ENCODE data around the gene PARS2. TPM values are rescaled to one million over a fixed set of nuclear protein-coding genes. Genes with fewer than 3 reads are reported as not detected.

The PARS2 gene
- total and polyA plus RNA-seq, 2 experiments from 2014 or later, result 5.9 to 13.6 TPM

GRCh38 chr1:54806931-54807611, 42.7 kb upstream of the PARS2 start (continued):
- TF ChIP-seq REST (IDR thresholded peaks at IDR 0.05; ENCODE audit: unreplicated experiment) (no peak), CREB1 (CRISPR knock-in tag; IDR thresholded peaks at IDR 0.05; ENCODE audit: low read depth) (no peak), EZH2 (IDR thresholded peaks at IDR 0.05; ENCODE audit: low read depth, unreplicated experiment) (no peak), CTCF (conservative IDR thresholded peaks at IDR 0.05; ENCODE audit: low read depth in 2 of 2) (no peak), POLR2AphosphoS5 (IDR thresholded peaks at IDR 0.05; ENCODE audit: low read depth) (no peak), NANOG (IDR thresholded peaks at IDR 0.05; ENCODE audit: borderline replicate concordance) (no peak), ZNF114 (CRISPR knock-in tag; IDR thresholded peaks at IDR 0.05) (no peak), EZH2phosphoT487 (IDR thresholded peaks at IDR 0.05; ENCODE audit: unreplicated experiment) (no peak), STAT1 (IDR thresholded peaks at IDR 0.05; ENCODE audit: unreplicated experiment) (no peak), JUNB (IDR thresholded peaks at IDR 0.05; ENCODE audit: unreplicated experiment) (no peak)

- Histone ChIP-seq H3K79me2 (replicated peaks; ENCODE audit: insufficient read depth) (no peaks in the 10 kb centered on the region), H4K20me1 (replicated peaks; ENCODE audit: insufficient read depth) (no peaks in the 10 kb centered on the region), H2AFZ (peak overlapping the region; percentile 18; the same call in 1 of the 2 replicates), H3K4me1 (ENCODE audit: insufficient read depth) (no peaks in the 10 kb centered on the region; the same call in 1 of the 2 replicates), H3F3A (replicated peaks; ENCODE audit: low read depth) (0 out of 2 replicates have a peak, but pooled peaks cover 5% of the 10 kb centered on the region), H3K27ac (ENCODE audit: low read depth) (no peak overlapping the region), H3K4me3 (no peak overlapping the region), H3K36me3 (ENCODE audit: insufficient read depth) (no peaks in the 10 kb centered on the region), H3K4me2 (no peak overlapping the region), H3K9me2 (ENCODE audit: insufficient read depth) (no peaks in the 10 kb centered on the region), H3K27me3 (ENCODE audit: insufficient read depth) (peaks cover 16% of the 10 kb centered on the region)
- DNase-seq (ENCODE audit: low spot score), result peak; percentile 47
- H3K9me3 Mint-ChIP-seq, result no peaks in the 10 kb centered on the region
- no peaks in the 10 kb centered on the region; the same call in 2 of the 3 replicates for H3K36me3 Mint-ChIP-seq (ENCODE audit: low read depth)
- ATAC-seq, result no peak
- H3K27me3 Mint-ChIP-seq (ENCODE audit: insufficient read depth, low read depth, poor library complexity), result peaks cover 13% of the 10 kb centered on the region
- peaks cover 6% of the 10 kb centered on the region; the same call in 2 of the 3 replicates for H3K4me1 Mint-ChIP-seq
- H3K27ac Mint-ChIP-seq, result no peak overlapping the region
- no peak overlapping the region for H3K4me3 Mint-ChIP-seq
- TF ChIP-seq NANOG (IDR thresholded peaks at IDR 0.05; ENCODE audit: borderline replicate concordance) (no peak), ETS1 (IDR thresholded peaks at IDR 0.05) (no peak), EZH2 (IDR thresholded peaks at IDR 0.05; ENCODE audit: low read depth, unreplicated experiment) (no peak), CTCF (conservative IDR thresholded peaks at IDR 0.05; ENCODE audit: low read depth in 2 of 2) (0 out of 4 replicates have a peak, but pooled peaks of 1 of the 2 experiments have one; percentile 11)
Measured at GRCh38 chr1:54805981-54806381, 41.7 kb upstream of the PARS2 start.

Data from GM23338 (cell line).